IMR-90 (cell line): ENCODE data around the gene TTLL11. TPM values are rescaled to one million over a fixed set of nuclear protein-coding genes. Genes with fewer than 3 reads are reported as not detected.

Experiments
- ATAC-seq: fragments of 200-7000 bp; cut with Tn5 transposase; 2 replicates; pipeline ENCODE4 v1.9.1; 2020; ENCODE audit warnings: low read depth, mild to moderate bottlenecking, moderate library complexity
- BruUV-seq: library from RNA; stranded (reverse); fragments of 400-500 nt; replicated peaks from 2 replicates; lab custom pipeline; 2021; lab: Mats Ljungman, UMichigan
- CTCF ChIA-PET: fragments of 300-600 bp; formaldehyde crosslinking; extraction: SDS; loops from one replicate; lab custom pipeline; 2021; ENCODE audit warnings: antibody characterized with exemption; lab: Yijun Ruan, JAX
- POLR2A ChIA-PET: fragments of 300-600 bp; sonication (Branson Sonifier 250); formaldehyde crosslinking; loops from one replicate; lab custom pipeline; 2022; ENCODE audit warnings: antibody characterized with exemption; ENCODE audit not compliant: unreplicated experiment; lab: Charles Lee
- DNase-seq: peaks from one replicate; pipeline ENCODE4 v3.0.0; 2013
- H2AFZ ChIP-seq: replicated peaks from 2 replicates; pipeline ENCODE3; 2013; ENCODE audit warnings: low read length, mild to moderate bottlenecking; ENCODE audit not compliant: poor library complexity
- H2AK5ac ChIP-seq: 2 replicates; pipeline ENCODE4 v1.6.1; 2013; ENCODE audit warnings: low read depth, low read length, inconsistent platforms
- H2AK9ac ChIP-seq: replicated peaks from 2 replicates; pipeline ENCODE3; 2013; ENCODE audit warnings: mild to moderate bottlenecking, low read depth, low read length, moderate library complexity; ENCODE audit not compliant: poor library complexity
- H2BK120ac ChIP-seq: 2 replicates; pipeline ENCODE4 v1.6.1; 2013; ENCODE audit warnings: low read depth, low read length, inconsistent platforms
- H2BK15ac ChIP-seq: 3 replicates; pipeline ENCODE4 v1.6.1; 2013; ENCODE audit warnings: low read depth, low read length, inconsistent platforms
- H2BK20ac ChIP-seq: 2 replicates; pipeline ENCODE4 v1.6.1; 2013; ENCODE audit warnings: low read depth, mild to moderate bottlenecking, inconsistent platforms, low read length, moderate library complexity
- H2BK5ac ChIP-seq: 2 replicates; pipeline ENCODE4 v1.6.1; 2013; ENCODE audit warnings: mild to moderate bottlenecking, low read depth, low read length, inconsistent platforms; ENCODE audit not compliant: poor library complexity, severe bottlenecking
- H3K14ac ChIP-seq: replicated peaks from 2 replicates; pipeline ENCODE4 v1.6.1; 2013; ENCODE audit warnings: low read depth, low read length, inconsistent platforms
- H3K18ac ChIP-seq: 2 replicates; pipeline ENCODE4 v1.6.1; 2013; ENCODE audit warnings: low read depth, low read length, control low read depth
- H3K23ac ChIP-seq: 2 replicates; pipeline ENCODE4 v1.6.1; 2013; ENCODE audit warnings: low read depth, low read length, inconsistent platforms
- H3K27ac ChIP-seq: 2 replicates; pipeline ENCODE4 v1.5.1; 2013; ENCODE audit warnings: mild to moderate bottlenecking, control low read depth, low read length; ENCODE audit not compliant: insufficient read depth
- H3K27me3 ChIP-seq: 2 replicates; pipeline ENCODE4 v1.6.1; 2013; ENCODE audit warnings: low read length; ENCODE audit not compliant: control insufficient read depth, insufficient read depth
- H3K36me3 ChIP-seq: 2 replicates; pipeline ENCODE4 v1.6.1; 2013; ENCODE audit warnings: low read length, mixed read lengths; ENCODE audit not compliant: control insufficient read depth, insufficient read depth
- H3K4ac ChIP-seq: 2 replicates; pipeline ENCODE4 v1.6.1; 2013; ENCODE audit warnings: low read depth, low read length, inconsistent platforms
- H3K4me1 ChIP-seq: 2 replicates; pipeline ENCODE4 v1.6.1; 2013; ENCODE audit warnings: low read length, mixed read lengths; ENCODE audit not compliant: control insufficient read depth, insufficient read depth
- H3K4me2 ChIP-seq: 2 replicates; pipeline ENCODE4 v1.6.1; 2013; ENCODE audit warnings: low read depth, mild to moderate bottlenecking, control low read depth, low read length, moderate library complexity
- H3K4me3 ChIP-seq: 2 replicates; pipeline ENCODE4 v1.5.1; 2013; ENCODE audit warnings: low read depth, mild to moderate bottlenecking, control low read depth, low read length, moderate library complexity; ENCODE audit not compliant: insufficient read depth
- H3K56ac ChIP-seq: 2 replicates; pipeline ENCODE4 v1.6.1; 2013; ENCODE audit warnings: low read length, inconsistent platforms; ENCODE audit not compliant: insufficient read depth; ENCODE audit errors: extremely low read depth
- H3K79me1 ChIP-seq, 2 experiments: 2 replicates each; pipeline ENCODE4 v1.6.1; 2013; ENCODE audit warnings: low read length in 2 of 2, inconsistent platforms in 1 of 2, low read depth in 1 of 2
- H3K9ac ChIP-seq: 2 replicates; pipeline ENCODE4 v1.6.1; 2013; ENCODE audit warnings: low read depth, low read length, control low read depth
- H3K9me1 ChIP-seq: 2 replicates; pipeline ENCODE4 v1.6.1; 2013; ENCODE audit warnings: low read length, inconsistent platforms; ENCODE audit not compliant: insufficient read depth
- H3K9me3 ChIP-seq: 2 replicates; pipeline ENCODE4 v1.6.1; 2013; ENCODE audit warnings: low read length; ENCODE audit not compliant: control insufficient read depth, insufficient read depth
- H4K20me1 ChIP-seq: 2 replicates; pipeline ENCODE4 v1.6.1; 2013; ENCODE audit warnings: low read length, inconsistent platforms; ENCODE audit not compliant: insufficient read depth
- H4K5ac ChIP-seq: 2 replicates; pipeline ENCODE4 v1.6.1; 2013; ENCODE audit warnings: mild to moderate bottlenecking, low read depth, low read length, control low read depth
- H4K8ac ChIP-seq, 2 experiments: 2 replicates each; pipeline ENCODE4 v1.6.1; 2013; ENCODE audit warnings: low read depth in 2 of 2, low read length in 2 of 2, control low read depth in 1 of 2, inconsistent platforms in 1 of 2
- H4K91ac ChIP-seq: 2 replicates; pipeline ENCODE4 v1.6.1; 2013; ENCODE audit warnings: low read depth, low read length, inconsistent platforms; ENCODE audit not compliant: insufficient read depth
- BHLHE40 ChIP-seq: fragments of 150-350 bp; IDR thresholded peaks from 2 replicates; pipeline ENCODE4 v1.6.1; 2016; ENCODE audit warnings: mild to moderate bottlenecking, low read depth, low read length
- CEBPB ChIP-seq: IDR thresholded peaks from 2 replicates; pipeline ENCODE4 v1.6.1; 2012; ENCODE audit warnings: low read depth, low read length, improper control_type of control experiment
- CHD1 ChIP-seq: IDR thresholded peaks from 2 replicates; pipeline ENCODE4 v1.6.1; 2012; ENCODE audit warnings: low read depth, low read length, improper control_type of control experiment
- CTCF ChIP-seq: conservative IDR thresholded peaks from 2 replicates; pipeline ENCODE4 v1.5.1; 2012; ENCODE audit warnings: mild to moderate bottlenecking, low read depth, low read length, improper control_type of control experiment
- ELK1 ChIP-seq: fragments of 150-350 bp; IDR thresholded peaks from 2 replicates; pipeline ENCODE4 v1.6.1; 2016; ENCODE audit warnings: low read depth, mild to moderate bottlenecking, low read length, moderate library complexity, borderline replicate concordance
- FOS ChIP-seq: fragments of 150-350 bp; IDR thresholded peaks from 2 replicates; pipeline ENCODE4 v1.6.1; 2016; ENCODE audit warnings: low read depth, low read length
- MAFK ChIP-seq: IDR thresholded peaks from 2 replicates; pipeline ENCODE4 v1.6.1; 2012; ENCODE audit warnings: low read depth, low read length, improper control_type of control experiment
- MAZ ChIP-seq: IDR thresholded peaks from 2 replicates; pipeline ENCODE4 v1.6.1; 2012; ENCODE audit warnings: low read depth, mild to moderate bottlenecking, low read length, improper control_type of control experiment, moderate library complexity, borderline replicate concordance
- MXI1 ChIP-seq: IDR thresholded peaks from 2 replicates; pipeline ENCODE4 v1.6.1; 2012; ENCODE audit warnings: low read depth, mild to moderate bottlenecking, low read length, moderate library complexity, borderline replicate concordance
- NFE2L2 ChIP-seq: fragments of 150-350 bp; IDR thresholded peaks from 2 replicates; pipeline ENCODE4 v1.6.1; 2016; ENCODE audit warnings: low read depth, mild to moderate bottlenecking, low read length
- POLR2A ChIP-seq: IDR thresholded peaks from 2 replicates; pipeline ENCODE4 v1.6.1; 2012; ENCODE audit warnings: mild to moderate bottlenecking, low read depth, low read length
- RAD21 ChIP-seq: IDR thresholded peaks from 2 replicates; pipeline ENCODE4 v1.6.1; 2012; ENCODE audit warnings: low read length, improper control_type of control experiment
- RCOR1 ChIP-seq: IDR thresholded peaks from 2 replicates; pipeline ENCODE4 v1.6.1; 2012; ENCODE audit warnings: mild to moderate bottlenecking, low read length, improper control_type of control experiment; ENCODE audit not compliant: insufficient replicate concordance
- SMC3 ChIP-seq: fragments of 150-350 bp; IDR thresholded peaks from 2 replicates; pipeline ENCODE4 v1.6.1; 2016; ENCODE audit warnings: low read depth, mild to moderate bottlenecking, antibody characterized with exemption, low read length, moderate library complexity
- USF2 ChIP-seq: fragments of 150-350 bp; IDR thresholded peaks from 2 replicates; pipeline ENCODE4 v1.6.1; 2017; ENCODE audit warnings: mild to moderate bottlenecking, antibody characterized with exemption, low read length, low read depth
- WGBS, 2 experiments: methylation state at CpG; one replicate each; pipeline versions ENCODE4 v1.1.5 to v1.1.7; 2013; ENCODE audit warnings: missing lambda C conversion rate in 2 of 2; ENCODE audit not compliant: insufficient read length in 1 of 2; ENCODE audit errors: extremely low coverage in 2 of 2; 5-methylcytosine and 5-hydroxymethylcytosine counted together
- dilution Hi-C: fragments of 300-500 bp; cut with HindIII; formaldehyde crosslinking; loops from one replicate; pipeline ENCODE4 v1.14.3; 2018; ENCODE audit warnings: low sequenced_read_pairs; ENCODE audit not compliant: unreplicated experiment
- in situ Hi-C: fragments of 300-500 bp; cut with MboI; formaldehyde crosslinking; loops from 3 replicates; pipeline ENCODE4 v1.14.3; 2019; ENCODE audit warnings: low sequenced_read_pairs, inconsistent platforms, mixed read lengths
- intact Hi-C: fragments of 100-400 bp; cut with micrococcal nuclease; formaldehyde crosslinking; loops from 2 replicates; pipeline ENCODE4 v1.10.0; 2022
- polyA plus RNA-seq, 3 experiments: library from polyadenylated mRNA; depleted of rRNA; stranded (reverse); fragments of >200 nt; gene quantifications; 2 replicates each; pipeline ENCODE4 v1.2.3, GENCODE V29; 2012; ENCODE audit warnings: low replicate concordance in 1 of 3
- total RNA-seq: library from RNA; depleted of rRNA; stranded (reverse); fragments of >200 nt; gene quantifications from 2 replicates; pipeline ENCODE4 v1.2.3, GENCODE V29; 2012

TTLL11 gene
- total and polyA plus RNA-seq, 2 of the 4 experiments (the other 2 are of a cell fraction): 2.0 to 4.6 TPM

- ChIA-PET POLR2A (no interaction called here), CTCF (no interaction called here)
- H4K20me1 ChIP-seq: no peaks in the 10 kb centered on the region
- H3K9me1 ChIP-seq: peaks cover 14% of the 10 kb centered on the region
- BruUV-seq: no TSS peak
- no peak overlapping the region for H2AFZ ChIP-seq
- intact Hi-C loops (no loop called here), in situ Hi-C loops (no loop called here), dilution Hi-C loops (no loop called here)
- H3K79me1 ChIP-seq: peaks cover 0 to 35% of the 10 kb centered on the region in 2 experiments; a peak in 1 of 4 replicates
- no peak overlapping the region for H3K27ac ChIP-seq
- H3K9me3 ChIP-seq: no peaks in the 10 kb centered on the region
- no peak overlapping the region for H3K23ac ChIP-seq
- H3K18ac ChIP-seq: no peak overlapping the region
- H3K36me3 ChIP-seq: no peaks in the 10 kb centered on the region
- no peak overlapping the region for H4K5ac ChIP-seq
- H3K9ac ChIP-seq: no peak overlapping the region
- no CpG with 5 or more reads among the region's 6 CpGs for WGBS, 2 experiments
- TF ChIP-seq USF2: no peak
- no peak for TF ChIP-seq ELK1
- no peak for TF ChIP-seq NFE2L2
- TF ChIP-seq RAD21: no peak
- TF ChIP-seq MXI1: no peak
- TF ChIP-seq CEBPB: no peak
- no peak for TF ChIP-seq CHD1
- TF ChIP-seq MAFK: no peak
- TF ChIP-seq CTCF: no peak
- no peak for TF ChIP-seq MAZ
- no peak for TF ChIP-seq POLR2A
- no peak for TF ChIP-seq RCOR1
- no peak for TF ChIP-seq FOS
- TF ChIP-seq BHLHE40: no peak
- TF ChIP-seq SMC3: no peak
- no peak overlapping the region for H3K14ac ChIP-seq
- peak overlapping the region; percentile 2; the same call in 1 of the 2 replicates for H3K4ac ChIP-seq
- H3K4me2 ChIP-seq: no peak overlapping the region
- no peak overlapping the region for H2BK120ac ChIP-seq
- no peak overlapping the region for H3K56ac ChIP-seq
- H2AK5ac ChIP-seq: peak overlapping the region; percentile 9; the same call in 1 of the 2 replicates
- H3K4me1 ChIP-seq: peaks cover 7% of the 10 kb centered on the region
- no peaks in the 10 kb centered on the region for H3K27me3 ChIP-seq
- H4K8ac ChIP-seq: no peak overlapping the region
- no peak overlapping the region for H2AK9ac ChIP-seq
- no peak for ATAC-seq
- H2BK15ac ChIP-seq: no peak overlapping the region
- no peak overlapping the region for H2BK20ac ChIP-seq
- DNase-seq: no peak
- no peak overlapping the region for H2BK5ac ChIP-seq
- no peak overlapping the region for H3K4me3 ChIP-seq
- H4K91ac ChIP-seq: no peak overlapping the region
Observed at GRCh38 chr9:121956808-121957207, 136.3 kb downstream of the TTLL11 start.
